Measurements from ENCODE around the gene SPACA6. TPM values are rescaled to one million over a fixed set of nuclear protein-coding genes. Genes with fewer than 3 reads are reported as not detected.
A peak's percentile ranks its signal among the peaks of the same experiment; 100 is the strongest.

Gene SPACA6
- total RNA-seq, 5 donors from 2014 or later (not counting 1 experiment from before 2014, with no cell fraction given): 5.5 to 9.9 (median 6.9) TPM

GRCh38 chr19:51691584-51692428 lies 1.3 kb upstream of the SPACA6 start:
- Mint-ChIP-seq H3K4me1 (peaks cover 14 to 27% (median 18%) of the 10 kb centered on the region in 3 donors), H3K4me3 (peak overlapping the region; percentile 46 to 85 (median 62)), H3K9me3 (no peaks in the 10 kb centered on the region), H3K36me3 (peaks cover 5% of the 10 kb centered on the region), H3K27me3 (peaks cover 4 to 7% of the 10 kb centered on the region in 2 donors), H3K27ac (peak overlapping the region; percentile 61 to 79)
- WGBS (ENCODE audit: insufficient coverage): 93% methylated on average over 4 of the region's 12 CpGs
- DNase-seq (no peak), ATAC-seq (replicated peaks in 1 of 4) (no peak)
- ChIA-PET CTCF (no interaction called here), POLR2A (no interaction called here)
- Histone ChIP-seq H3K4me3 (ENCODE audit: control insufficient read depth in 1 of 2, extremely low read depth in 1 of 2, low read length in 1 of 2) (peak overlapping the region in 1 of 2 donors; percentile 2), H3K27ac (ENCODE audit: low read length) (no peak overlapping the region), H3K4me1 (ENCODE audit: control insufficient read depth in 1 of 2, extremely low read depth in 1 of 2, insufficient read depth in 2 of 2, low read length in 2 of 2) (peaks cover 2 to 29% of the 10 kb centered on the region in 2 experiments), H3K27me3 (replicated peaks in 1 of 2; ENCODE audit: control insufficient read depth in 2 of 2, extremely low read depth in 1 of 2, insufficient read depth in 2 of 2, low read length in 1 of 2) (peaks cover 0 to 29% of the 10 kb centered on the region in 2 experiments), H3K9me3 (no peaks in the 10 kb centered on the region), H3K36me3 (ENCODE audit: control insufficient read depth in 2 of 2, extremely low read depth in 1 of 2, insufficient read depth in 1 of 2, low read length in 1 of 2) (no peaks in the 10 kb centered on the region)

GRCh38 chr19:51692468-51692867 lies 662 bp upstream of the SPACA6 start:
- no peak for ATAC-seq (replicated peaks in 1 of 4)
- Mint-ChIP-seq H3K4me1 (peaks cover 14 to 27% (median 18%) of the 10 kb centered on the region in 3 donors), H3K9me3 (no peaks in the 10 kb centered on the region), H3K4me3 (peak overlapping the region in 1 of 3 donors; percentile 27), H3K27ac (no peak overlapping the region), H3K36me3 (peaks cover 5% of the 10 kb centered on the region), H3K27me3 (peaks cover 4 to 7% of the 10 kb centered on the region in 2 donors)
- peaks cover 2 to 29% of the 10 kb centered on the region in 2 experiments for H3K4me1 ChIP-seq (ENCODE audit: control insufficient read depth in 1 of 2, extremely low read depth in 1 of 2, insufficient read depth in 2 of 2, low read length in 2 of 2)
- no peak for DNase-seq
- no peak overlapping the region for H3K4me3 ChIP-seq (ENCODE audit: control insufficient read depth in 1 of 2, extremely low read depth in 1 of 2, low read length in 1 of 2)
- peaks cover 0 to 29% of the 10 kb centered on the region in 2 experiments for H3K27me3 ChIP-seq (replicated peaks in 1 of 2; ENCODE audit: control insufficient read depth in 2 of 2, extremely low read depth in 1 of 2, insufficient read depth in 2 of 2, low read length in 1 of 2)
- no peak overlapping the region for H3K27ac ChIP-seq (ENCODE audit: low read length)
- no peaks in the 10 kb centered on the region for H3K36me3 ChIP-seq (ENCODE audit: control insufficient read depth in 2 of 2, extremely low read depth in 1 of 2, insufficient read depth in 1 of 2, low read length in 1 of 2)
- CTCF ChIA-PET: no interaction called here
- 100% methylated on average over 5 of the region's 18 CpGs for WGBS (ENCODE audit: insufficient coverage)
- no peaks in the 10 kb centered on the region for H3K9me3 ChIP-seq
- POLR2A ChIA-PET: no interaction called here

GRCh38 chr19:51693819-51694218 lies 689 bp downstream of the SPACA6 start:
- ChIA-PET CTCF (no interaction called here), POLR2A (no interaction called here)
- Histone ChIP-seq H3K27me3 (replicated peaks in 1 of 2; ENCODE audit: control insufficient read depth in 2 of 2, extremely low read depth in 1 of 2, insufficient read depth in 2 of 2, low read length in 1 of 2) (peaks cover 0 to 17% of the 10 kb centered on the region in 2 experiments), H3K4me3 (ENCODE audit: control insufficient read depth in 1 of 2, extremely low read depth in 1 of 2, low read length in 1 of 2) (no peak overlapping the region), H3K27ac (ENCODE audit: low read length) (no peak overlapping the region), H3K4me1 (ENCODE audit: control insufficient read depth in 1 of 2, extremely low read depth in 1 of 2, insufficient read depth in 2 of 2, low read length in 2 of 2) (peaks cover under 1 to 27% of the 10 kb centered on the region in 2 experiments), H3K9me3 (no peaks in the 10 kb centered on the region), H3K36me3 (ENCODE audit: control insufficient read depth in 2 of 2, extremely low read depth in 1 of 2, insufficient read depth in 1 of 2, low read length in 1 of 2) (no peaks in the 10 kb centered on the region)
- WGBS (ENCODE audit: insufficient coverage): 84% methylated on average over 2 of the region's 2 CpGs
- ATAC-seq (replicated peaks in 1 of 4) (no peak), DNase-seq (no peak)
- Mint-ChIP-seq H3K36me3 (peaks cover 7% of the 10 kb centered on the region), H3K27ac (no peak overlapping the region), H3K4me3 (no peak overlapping the region), H3K4me1 (peaks cover 8 to 21% (median 13%) of the 10 kb centered on the region in 3 donors), H3K9me3 (no peaks in the 10 kb centered on the region), H3K27me3 (no peaks in the 10 kb centered on the region)

GRCh38 chr19:51694318-51695085 lies 1.4 kb downstream of the SPACA6 start:
- Mint-ChIP-seq H3K27ac (no peak overlapping the region), H3K4me1 (peaks cover 8 to 19% (median 13%) of the 10 kb centered on the region in 3 donors), H3K27me3 (no peaks in the 10 kb centered on the region), H3K4me3 (no peak overlapping the region), H3K36me3 (peaks cover 7% of the 10 kb centered on the region), H3K9me3 (no peaks in the 10 kb centered on the region)
- Histone ChIP-seq H3K36me3 (ENCODE audit: control insufficient read depth in 2 of 2, extremely low read depth in 1 of 2, insufficient read depth in 1 of 2, low read length in 1 of 2) (no peaks in the 10 kb centered on the region), H3K27ac (ENCODE audit: low read length) (no peak overlapping the region), H3K4me1 (ENCODE audit: control insufficient read depth in 1 of 2, extremely low read depth in 1 of 2, insufficient read depth in 2 of 2, low read length in 2 of 2) (peaks cover 0 to 24% of the 10 kb centered on the region in 2 experiments), H3K9me3 (no peaks in the 10 kb centered on the region), H3K27me3 (replicated peaks in 1 of 2; ENCODE audit: control insufficient read depth in 2 of 2, extremely low read depth in 1 of 2, insufficient read depth in 2 of 2, low read length in 1 of 2) (peaks cover 0 to 16% of the 10 kb centered on the region in 2 experiments), H3K4me3 (ENCODE audit: control insufficient read depth in 1 of 2, extremely low read depth in 1 of 2, low read length in 1 of 2) (no peak overlapping the region)
- POLR2A ChIA-PET: no interaction called here
- CTCF ChIA-PET: interaction anchor here in 1 of 2 donors (1.1 kb wide), 1 partner anchor 9 kb away, joined by 4 read pairs; no protein-coding TSS in a partner anchor
- ATAC-seq (replicated peaks in 1 of 4) (no peak), DNase-seq (no peak)
- WGBS (ENCODE audit: insufficient coverage): 67% methylated on average over 5 of the region's 10 CpGs

GRCh38 chr19:51695088-51695487 lies 2.0 kb downstream of the SPACA6 start:
- no peak overlapping the region for H3K4me3 ChIP-seq (ENCODE audit: control insufficient read depth in 1 of 2, extremely low read depth in 1 of 2, low read length in 1 of 2)
- ChIA-PET CTCF (interaction anchor here in 1 of 2 donors (1.1 kb wide), 1 partner anchor 8 kb away, joined by 4 read pairs; no protein-coding TSS in a partner anchor), POLR2A (no interaction called here)
- no peak for DNase-seq
- H3K27me3 ChIP-seq (replicated peaks in 1 of 2; ENCODE audit: control insufficient read depth in 2 of 2, extremely low read depth in 1 of 2, insufficient read depth in 2 of 2, low read length in 1 of 2): peaks cover 0 to 11% of the 10 kb centered on the region in 2 experiments
- 92% methylated on average over 6 of the region's 9 CpGs for WGBS (ENCODE audit: insufficient coverage)
- no peaks in the 10 kb centered on the region for H3K9me3 ChIP-seq
- peaks cover 7 to 17% (median 13%) of the 10 kb centered on the region in 3 donors for H3K4me1 Mint-ChIP-seq
- H3K4me3 Mint-ChIP-seq: no peak overlapping the region
- peaks cover 0 to 19% of the 10 kb centered on the region in 2 experiments for H3K4me1 ChIP-seq (ENCODE audit: control insufficient read depth in 1 of 2, extremely low read depth in 1 of 2, insufficient read depth in 2 of 2, low read length in 2 of 2)
- H3K36me3 Mint-ChIP-seq: peaks cover 7% of the 10 kb centered on the region
- ATAC-seq (replicated peaks in 1 of 4): no peak
- no peaks in the 10 kb centered on the region for H3K9me3 Mint-ChIP-seq
- H3K27ac ChIP-seq (ENCODE audit: low read length): no peak overlapping the region
- no peaks in the 10 kb centered on the region for H3K36me3 ChIP-seq (ENCODE audit: control insufficient read depth in 2 of 2, extremely low read depth in 1 of 2, insufficient read depth in 1 of 2, low read length in 1 of 2)
- H3K27me3 Mint-ChIP-seq: no peaks in the 10 kb centered on the region
- no peak overlapping the region for H3K27ac Mint-ChIP-seq

GRCh38 chr19:51695702-51696315 lies 2.7 kb downstream of the SPACA6 start:
- WGBS (ENCODE audit: insufficient coverage): 74% methylated on average over 10 of the region's 14 CpGs
- DNase-seq (no peak), ATAC-seq (replicated peaks in 1 of 4) (no peak)
- POLR2A ChIA-PET: no interaction called here
- no peaks in the 10 kb centered on the region for H3K9me3 Mint-ChIP-seq
- H3K27ac Mint-ChIP-seq: no peak overlapping the region
- peaks cover 7% of the 10 kb centered on the region for H3K36me3 Mint-ChIP-seq
- Histone ChIP-seq H3K9me3 (no peaks in the 10 kb centered on the region), H3K27me3 (replicated peaks in 1 of 2; ENCODE audit: control insufficient read depth in 2 of 2, extremely low read depth in 1 of 2, insufficient read depth in 2 of 2, low read length in 1 of 2) (peaks cover 0 to 4% of the 10 kb centered on the region in 2 experiments), H3K4me1 (ENCODE audit: control insufficient read depth in 1 of 2, extremely low read depth in 1 of 2, insufficient read depth in 2 of 2, low read length in 2 of 2) (peaks cover 0 to 11% of the 10 kb centered on the region in 2 experiments), H3K36me3 (ENCODE audit: control insufficient read depth in 2 of 2, extremely low read depth in 1 of 2, insufficient read depth in 1 of 2, low read length in 1 of 2) (no peaks in the 10 kb centered on the region), H3K27ac (ENCODE audit: low read length) (no peak overlapping the region), H3K4me3 (ENCODE audit: control insufficient read depth in 1 of 2, extremely low read depth in 1 of 2, low read length in 1 of 2) (no peak overlapping the region)
- no peaks in the 10 kb centered on the region for H3K27me3 Mint-ChIP-seq
- H3K4me1 Mint-ChIP-seq: peaks cover 4 to 13% (median 11%) of the 10 kb centered on the region in 3 donors
- CTCF ChIA-PET: no interaction called here
- H3K4me3 Mint-ChIP-seq: no peak overlapping the region

Measured in T-cell (primary cell).